Liver (tissue), 3 donors: ENCODE results near the gene FOXN4.

ENCODE experiments used
- EGR1 ChIP-seq, 2 donors: IDR thresholded peaks; 2 replicates each; pipeline ENCODE4 v1.6.1; 2016 to 2018; ENCODE audit warnings: antibody characterized with exemption in 2 of 2, low read depth in 2 of 2
- FOXA1 ChIP-seq: IDR thresholded peaks from 2 replicates; pipeline ENCODE4 v1.6.1; 2016; ENCODE audit warnings: antibody characterized with exemption
- HNF4G ChIP-seq: IDR thresholded peaks from 2 replicates; pipeline ENCODE4 v1.6.1; 2016; ENCODE audit warnings: antibody characterized with exemption
- JUND ChIP-seq, 2 donors: IDR thresholded peaks; 2 replicates each; pipeline ENCODE4 v1.6.1; 2016; ENCODE audit warnings: antibody characterized with exemption in 2 of 2
- RAD21 ChIP-seq, 2 donors: IDR thresholded peaks; 2 replicates each; pipeline ENCODE4 v1.6.1; 2016; ENCODE audit warnings: antibody characterized with exemption in 2 of 2, mild to moderate bottlenecking in 2 of 2
- RXRA ChIP-seq, 2 donors: IDR thresholded peaks; 2 replicates each; pipeline ENCODE4 v1.6.1; 2017 to 2018; ENCODE audit warnings: antibody characterized with exemption in 2 of 2, mild to moderate bottlenecking in 1 of 2
- SP1 ChIP-seq: IDR thresholded peaks from 2 replicates; pipeline ENCODE4 v1.6.1; 2018; ENCODE audit warnings: antibody characterized with exemption, mild to moderate bottlenecking
- TAF1 ChIP-seq: conservative IDR thresholded peaks from 2 replicates; pipeline ENCODE4 v1.6.1; 2016; ENCODE audit warnings: antibody characterized with exemption, mild to moderate bottlenecking
- YY1 ChIP-seq: IDR thresholded peaks from 2 replicates; pipeline ENCODE4 v1.6.1; 2016; ENCODE audit warnings: antibody characterized with exemption, mild to moderate bottlenecking
- TF ChIP-seq, protein P1 (sequence below): IDR thresholded peaks from 2 replicates; pipeline ENCODE4 v1.6.1; 2016; ENCODE audit warnings: antibody characterized with exemption, mild to moderate bottlenecking
- TF ChIP-seq, protein P2 (sequence below): IDR thresholded peaks from 2 replicates; pipeline ENCODE4 v1.6.1; 2016; ENCODE audit warnings: antibody characterized with exemption
- TF ChIP-seq, protein P3 (sequence below): fragments of 150-350 bp; IDR thresholded peaks from 2 replicates; pipeline ENCODE4 v1.5.1; 2017; ENCODE audit warnings: improper control_type of control experiment, low read depth, low read length; ENCODE audit not compliant: missing input control
- TF ChIP-seq, protein P4 (sequence below): IDR thresholded peaks from 2 replicates; pipeline ENCODE4 v1.6.1; 2016; ENCODE audit warnings: antibody characterized with exemption
- TF ChIP-seq, protein P5 (sequence below): IDR thresholded peaks from 2 replicates; pipeline ENCODE4 v1.6.1; 2016; ENCODE audit warnings: antibody characterized with exemption
- donor health status: healthy.
- donor health status: healthy.

DNA sequence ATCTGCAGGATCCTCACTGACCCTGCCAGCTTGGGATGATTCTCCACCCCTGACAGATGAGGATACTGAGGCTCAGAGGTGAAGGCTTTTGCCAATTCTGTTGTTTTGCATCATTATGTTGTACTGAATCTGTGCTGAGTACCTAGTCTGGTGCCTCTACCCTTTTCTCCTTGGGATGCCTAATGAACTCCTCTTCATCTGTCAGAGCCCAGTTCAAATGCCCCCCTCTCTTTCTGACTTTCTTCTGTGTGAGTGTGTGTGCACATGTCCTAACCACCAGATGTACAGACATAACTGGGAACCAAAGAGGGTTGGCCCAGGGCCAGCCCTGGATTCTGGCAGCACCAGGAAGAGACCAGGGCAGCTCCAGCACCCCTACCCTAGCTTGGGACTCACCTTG, 22.8 kb downstream of the FOXN4 start:
- TF ChIP-seq, protein P1, sequence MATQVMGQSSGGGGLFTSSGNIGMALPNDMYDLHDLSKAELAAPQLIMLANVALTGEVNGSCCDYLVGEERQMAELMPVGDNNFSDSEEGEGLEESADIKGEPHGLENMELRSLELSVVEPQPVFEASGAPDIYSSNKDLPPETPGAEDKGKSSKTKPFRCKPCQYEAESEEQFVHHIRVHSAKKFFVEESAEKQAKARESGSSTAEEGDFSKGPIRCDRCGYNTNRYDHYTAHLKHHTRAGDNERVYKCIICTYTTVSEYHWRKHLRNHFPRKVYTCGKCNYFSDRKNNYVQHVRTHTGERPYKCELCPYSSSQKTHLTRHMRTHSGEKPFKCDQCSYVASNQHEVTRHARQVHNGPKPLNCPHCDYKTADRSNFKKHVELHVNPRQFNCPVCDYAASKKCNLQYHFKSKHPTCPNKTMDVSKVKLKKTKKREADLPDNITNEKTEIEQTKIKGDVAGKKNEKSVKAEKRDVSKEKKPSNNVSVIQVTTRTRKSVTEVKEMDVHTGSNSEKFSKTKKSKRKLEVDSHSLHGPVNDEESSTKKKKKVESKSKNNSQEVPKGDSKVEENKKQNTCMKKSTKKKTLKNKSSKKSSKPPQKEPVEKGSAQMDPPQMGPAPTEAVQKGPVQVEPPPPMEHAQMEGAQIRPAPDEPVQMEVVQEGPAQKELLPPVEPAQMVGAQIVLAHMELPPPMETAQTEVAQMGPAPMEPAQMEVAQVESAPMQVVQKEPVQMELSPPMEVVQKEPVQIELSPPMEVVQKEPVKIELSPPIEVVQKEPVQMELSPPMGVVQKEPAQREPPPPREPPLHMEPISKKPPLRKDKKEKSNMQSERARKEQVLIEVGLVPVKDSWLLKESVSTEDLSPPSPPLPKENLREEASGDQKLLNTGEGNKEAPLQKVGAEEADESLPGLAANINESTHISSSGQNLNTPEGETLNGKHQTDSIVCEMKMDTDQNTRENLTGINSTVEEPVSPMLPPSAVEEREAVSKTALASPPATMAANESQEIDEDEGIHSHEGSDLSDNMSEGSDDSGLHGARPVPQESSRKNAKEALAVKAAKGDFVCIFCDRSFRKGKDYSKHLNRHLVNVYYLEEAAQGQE = no peak
- TF ChIP-seq, protein P2, sequence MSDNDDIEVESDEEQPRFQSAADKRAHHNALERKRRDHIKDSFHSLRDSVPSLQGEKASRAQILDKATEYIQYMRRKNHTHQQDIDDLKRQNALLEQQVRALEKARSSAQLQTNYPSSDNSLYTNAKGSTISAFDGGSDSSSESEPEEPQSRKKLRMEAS = no peak
- TF ChIP-seq, protein P3, sequence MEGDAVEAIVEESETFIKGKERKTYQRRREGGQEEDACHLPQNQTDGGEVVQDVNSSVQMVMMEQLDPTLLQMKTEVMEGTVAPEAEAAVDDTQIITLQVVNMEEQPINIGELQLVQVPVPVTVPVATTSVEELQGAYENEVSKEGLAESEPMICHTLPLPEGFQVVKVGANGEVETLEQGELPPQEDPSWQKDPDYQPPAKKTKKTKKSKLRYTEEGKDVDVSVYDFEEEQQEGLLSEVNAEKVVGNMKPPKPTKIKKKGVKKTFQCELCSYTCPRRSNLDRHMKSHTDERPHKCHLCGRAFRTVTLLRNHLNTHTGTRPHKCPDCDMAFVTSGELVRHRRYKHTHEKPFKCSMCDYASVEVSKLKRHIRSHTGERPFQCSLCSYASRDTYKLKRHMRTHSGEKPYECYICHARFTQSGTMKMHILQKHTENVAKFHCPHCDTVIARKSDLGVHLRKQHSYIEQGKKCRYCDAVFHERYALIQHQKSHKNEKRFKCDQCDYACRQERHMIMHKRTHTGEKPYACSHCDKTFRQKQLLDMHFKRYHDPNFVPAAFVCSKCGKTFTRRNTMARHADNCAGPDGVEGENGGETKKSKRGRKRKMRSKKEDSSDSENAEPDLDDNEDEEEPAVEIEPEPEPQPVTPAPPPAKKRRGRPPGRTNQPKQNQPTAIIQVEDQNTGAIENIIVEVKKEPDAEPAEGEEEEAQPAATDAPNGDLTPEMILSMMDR = no peak
- TF ChIP-seq RAD21 (IDR thresholded peaks at IDR 0.05) (no peak), FOXA1 (no peak), TAF1 (no peak), YY1 (no peak), RXRA (IDR thresholded peaks at IDR 0.05) (no peak), JUND (IDR thresholded peaks at IDR 0.05) (no peak), HNF4G (no peak), SP1 (no peak), EGR1 (IDR thresholded peaks at IDR 0.05; ENCODE audit: low read depth in 2 of 2) (no peak)
- TF ChIP-seq, protein P4, sequence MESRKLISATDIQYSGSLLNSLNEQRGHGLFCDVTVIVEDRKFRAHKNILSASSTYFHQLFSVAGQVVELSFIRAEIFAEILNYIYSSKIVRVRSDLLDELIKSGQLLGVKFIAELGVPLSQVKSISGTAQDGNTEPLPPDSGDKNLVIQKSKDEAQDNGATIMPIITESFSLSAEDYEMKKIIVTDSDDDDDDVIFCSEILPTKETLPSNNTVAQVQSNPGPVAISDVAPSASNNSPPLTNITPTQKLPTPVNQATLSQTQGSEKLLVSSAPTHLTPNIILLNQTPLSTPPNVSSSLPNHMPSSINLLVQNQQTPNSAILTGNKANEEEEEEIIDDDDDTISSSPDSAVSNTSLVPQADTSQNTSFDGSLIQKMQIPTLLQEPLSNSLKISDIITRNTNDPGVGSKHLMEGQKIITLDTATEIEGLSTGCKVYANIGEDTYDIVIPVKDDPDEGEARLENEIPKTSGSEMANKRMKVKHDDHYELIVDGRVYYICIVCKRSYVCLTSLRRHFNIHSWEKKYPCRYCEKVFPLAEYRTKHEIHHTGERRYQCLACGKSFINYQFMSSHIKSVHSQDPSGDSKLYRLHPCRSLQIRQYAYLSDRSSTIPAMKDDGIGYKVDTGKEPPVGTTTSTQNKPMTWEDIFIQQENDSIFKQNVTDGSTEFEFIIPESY = no peak
- TF ChIP-seq, protein P5, sequence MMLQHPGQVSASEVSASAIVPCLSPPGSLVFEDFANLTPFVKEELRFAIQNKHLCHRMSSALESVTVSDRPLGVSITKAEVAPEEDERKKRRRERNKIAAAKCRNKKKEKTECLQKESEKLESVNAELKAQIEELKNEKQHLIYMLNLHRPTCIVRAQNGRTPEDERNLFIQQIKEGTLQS = no peak
